HepG2 (cell line): Measurements from ENCODE around the gene MS4A15. TPM values are rescaled to one million over a fixed set of nuclear protein-coding genes. Genes with fewer than 3 reads are reported as not detected.

Experiments
- ATAC-seq: fragments of 200-7000 bp; cut with Tn5 transposase; 3 replicates; pipeline ENCODE4 v1.9.1; 2020; ENCODE audit warnings: mild to moderate bottlenecking, moderate library complexity
- BruUV-seq: library from RNA; stranded (reverse); fragments of 400-500 nt; replicated peaks from 2 replicates; lab custom pipeline; 2021; lab: Mats Ljungman, UMichigan
- CTCF ChIA-PET: fragments of 300-600 bp; formaldehyde crosslinking; extraction: SDS; loops from one replicate; lab custom pipeline; 2021; ENCODE audit warnings: low total read pairs, inconsistent platforms, low intra/inter-chr PET ratio; lab: Yijun Ruan, JAX
- POLR2A ChIA-PET: fragments of 350-600 bp; sonication (Branson Sonifier 250); formaldehyde crosslinking; loops from one replicate; lab custom pipeline; 2020; ENCODE audit warnings: antibody characterized with exemption, inconsistent platforms; lab: Yijun Ruan, JAX
- DNase-seq: peaks from one replicate; pipeline ENCODE4 v3.0.0-alpha.2; 2015; ENCODE audit warnings: low spot score
- FAIRE-seq: peaks from 3 replicates; lab custom pipeline; 2011; peaks lifted over from hg19 to GRCh38; lab: Jason Lieb, UNC
- H2AFZ ChIP-seq: one replicate; pipeline ENCODE4 v1.6.1; 2011; ENCODE audit warnings: low read length, inconsistent platforms
- H3K27ac ChIP-seq: fragments of 300-600 bp; 3 replicates; pipeline ENCODE4 v1.8.0; 2011; ENCODE audit warnings: mixed run types, mild to moderate bottlenecking, mixed read lengths, low read length, inconsistent platforms; ENCODE audit not compliant: insufficient read depth; ENCODE audit errors: extremely low read length
- H3K27me3 ChIP-seq, 2 experiments: fragments of 200-600 bp in 1 of 2; 2 replicates in 1 of 2; 3 replicates in 1 of 2; pipeline versions ENCODE4 v1.6.0 to v1.8.0; 2011; ENCODE audit warnings: low read length in 2 of 2, mild to moderate bottlenecking in 2 of 2, moderate library complexity in 2 of 2, inconsistent platforms in 1 of 2; ENCODE audit not compliant: insufficient read depth in 2 of 2, control insufficient read depth in 1 of 2
- H3K36me3 ChIP-seq, 2 experiments: fragments of 200-600 bp in 1 of 2; replicated peaks in 1 of 2; 2 replicates in 1 of 2; 3 replicates in 1 of 2; pipeline versions ENCODE4 v1.5.1 to v1.8.0; 2011; ENCODE audit warnings: low read length in 2 of 2, inconsistent platforms in 1 of 2; ENCODE audit not compliant: insufficient read depth in 2 of 2, control insufficient read depth in 1 of 2
- H3K4me1 ChIP-seq: 2 replicates; pipeline ENCODE4 v1.5.1; 2012; ENCODE audit warnings: low read length, inconsistent platforms; ENCODE audit not compliant: insufficient read depth
- H3K4me2 ChIP-seq: 2 replicates; pipeline ENCODE4 v1.6.0; 2011; ENCODE audit warnings: low read depth, low read length, inconsistent platforms
- H3K4me3 ChIP-seq, 3 experiments: fragments of 200-600 bp in 1 of 3; sonication (generic), shearing (Covaris generic) in 1 of 3; replicated peaks in 1 of 3; 2 replicates each; pipeline ENCODE4 v1.5.1; 2011 to 2016; ENCODE audit warnings: low read length in 3 of 3, inconsistent platforms in 2 of 3, low read depth in 2 of 3, mild to moderate bottlenecking in 2 of 3, control low read depth in 1 of 3, mixed read lengths in 1 of 3; ENCODE audit not compliant: insufficient read depth in 1 of 3
- H3K79me2 ChIP-seq: one replicate; pipeline ENCODE4 v1.6.1; 2011; ENCODE audit warnings: low read length, inconsistent platforms; ENCODE audit not compliant: insufficient read depth
- H3K9ac ChIP-seq: 2 replicates; pipeline ENCODE4 v1.6.0; 2011; ENCODE audit warnings: mild to moderate bottlenecking, low read depth, low read length, inconsistent platforms; ENCODE audit not compliant: insufficient read depth
- H3K9me3 ChIP-seq: 2 replicates; pipeline ENCODE4 v1.5.1; 2012; ENCODE audit warnings: mild to moderate bottlenecking, low read length
- H4K20me1 ChIP-seq: 2 replicates; pipeline ENCODE4 v1.6.0; 2011; ENCODE audit warnings: inconsistent platforms, mild to moderate bottlenecking, low read length, moderate library complexity; ENCODE audit not compliant: insufficient read depth
- ATF7 ChIP-seq, 2 experiments: fragments of 450-650 bp in 1 of 2; sonication (generic) in 1 of 2; formaldehyde crosslinking in 1 of 2; IDR thresholded peaks; 2 replicates each; pipeline versions ENCODE4 v1.4.0 to v1.6.1; 2016 to 2020; ENCODE audit warnings: antibody characterized with exemption in 1 of 2, mild to moderate bottlenecking in 1 of 2, missing genetic modification reagents in 1 of 2
- CREB1 ChIP-seq, 2 experiments: fragments of 450-650 bp in 1 of 2; IDR thresholded peaks; 2 replicates each; pipeline ENCODE4 v1.6.1; 2016 to 2017; ENCODE audit warnings: control low read depth in 1 of 2, mild to moderate bottlenecking in 1 of 2, missing compliant biosample characterization in 1 of 2, missing genetic modification characterization in 1 of 2
- IRX3 ChIP-seq: sonication (generic); formaldehyde crosslinking; IDR thresholded peaks from 2 replicates; pipeline ENCODE4 v1.8.1; 2023; ENCODE audit warnings: mild to moderate bottlenecking, low read depth, missing genetic modification reagents, borderline replicate concordance
- NAIF1 ChIP-seq: sonication (generic); formaldehyde crosslinking; IDR thresholded peaks from 2 replicates; pipeline ENCODE4 v1.5.0; 2020; ENCODE audit warnings: mild to moderate bottlenecking, missing genetic modification reagents, borderline replicate concordance
- PRMT3 ChIP-seq: sonication (generic); formaldehyde crosslinking; IDR thresholded peaks from 2 replicates; pipeline ENCODE4 v1.8.1; 2022; ENCODE audit warnings: low read depth, mild to moderate bottlenecking, moderate library complexity, missing genetic modification reagents, borderline replicate concordance
- TMF1 ChIP-seq: sonication (generic); formaldehyde crosslinking; IDR thresholded peaks from 2 replicates; pipeline ENCODE4 v1.8.1; 2022; ENCODE audit warnings: low read depth, missing genetic modification reagents
- TP53 ChIP-seq: sonication (generic); formaldehyde crosslinking; conservative IDR thresholded peaks from 2 replicates; pipeline ENCODE4 v1.4.0; 2020; ENCODE audit warnings: missing genetic modification reagents
- ZNF263 ChIP-seq: sonication (generic); formaldehyde crosslinking; IDR thresholded peaks from 2 replicates; pipeline ENCODE4 v1.4.0; 2020; ENCODE audit warnings: missing genetic modification reagents
- ZNF431 ChIP-seq: sonication (generic); formaldehyde crosslinking; IDR thresholded peaks from 2 replicates; pipeline ENCODE4 v1.9.0; 2022; ENCODE audit warnings: missing genetic modification reagents, low read depth, mild to moderate bottlenecking, borderline replicate concordance
- WGBS: methylation state at CpG from one replicate; pipeline ENCODE4 v1.1.6; 2017; ENCODE audit warnings: low lambda C conversion rate; 5-methylcytosine and 5-hydroxymethylcytosine counted together
- in situ Hi-C: cut with HindIII; loops from 2 replicates; pipeline ENCODE4 v1.10.0; 2017; ENCODE audit warnings: low pct_unique_long_range_greater_than_20kb; ENCODE audit not compliant: extremely low pct_ligation_motif_present
- intact Hi-C: fragments of 100-400 bp; cut with micrococcal nuclease; formaldehyde crosslinking; loops from one replicate; pipeline ENCODE4 v1.10.0; 2022; ENCODE audit not compliant: unreplicated experiment
- polyA plus RNA-seq, 8 experiments: library from polyadenylated mRNA; depleted of rRNA in 3 of 8; stranded (reverse) in 7 of 8; unstranded in 1 of 8; fragments of >200 nt; fragmentation: Illumina TruSeq in 4 of 8; extraction: Trizol in 4 of 8; gene quantifications; 2 replicates each; pipeline versions ENCODE4 v1.2.1 to v1.2.3, GENCODE V29; 2011 to 2016; ENCODE audit warnings: low read depth in 4 of 8, missing spikeins in 1 of 8, mixed read lengths in 1 of 8; ENCODE audit not compliant: insufficient read depth in 1 of 8
- total RNA-seq, 5 experiments: library from RNA; depleted of rRNA; stranded (reverse); fragments of >200 nt; fragmentation: Illumina TruSeq; extraction: Trizol; gene quantifications; 2 replicates each; pipeline ENCODE4 v1.2.3, GENCODE V29; 2016; ENCODE audit warnings: low read depth in 1 of 5
- TF ChIP-seq, protein P1 (sequence below): sonication (generic); formaldehyde crosslinking; IDR thresholded peaks from 2 replicates; pipeline ENCODE4 v1.5.0; 2020; ENCODE audit warnings: mild to moderate bottlenecking, missing genetic modification reagents, moderate library complexity
- TF ChIP-seq, protein P2 (sequence below): sonication (generic); formaldehyde crosslinking; IDR thresholded peaks from 2 replicates; pipeline ENCODE4 v1.5.1; 2020; ENCODE audit warnings: mild to moderate bottlenecking, moderate library complexity, missing genetic modification reagents
- TF ChIP-seq, protein P3 (sequence below): sonication (generic); formaldehyde crosslinking; IDR thresholded peaks from 2 replicates; pipeline ENCODE4 v1.4.0; 2020; ENCODE audit warnings: missing genetic modification reagents, borderline replicate concordance

MS4A15 gene
- total and polyA plus RNA-seq, 2 of the 13 experiments (the other 11 are each of a cell fraction or from before 2014, with no cell fraction given): not detected

DNA sequence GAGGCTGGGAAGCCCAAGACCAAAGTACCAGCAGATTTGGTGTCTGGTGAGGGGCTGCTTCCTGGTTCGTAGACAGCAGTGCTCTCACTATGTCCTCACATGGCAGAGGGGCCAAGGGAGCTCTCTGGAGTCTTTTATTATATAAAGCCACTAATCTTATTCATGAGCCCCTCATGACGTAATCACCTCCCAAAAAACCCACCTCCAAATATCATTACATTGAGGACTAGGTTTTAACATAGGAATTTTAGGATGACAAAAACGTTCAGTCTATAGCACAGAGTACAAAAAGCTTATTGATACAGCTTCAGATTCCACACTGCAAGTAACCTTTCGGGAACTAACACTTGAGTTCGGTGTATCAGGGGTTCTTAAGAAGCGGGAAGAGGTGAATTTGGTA is 36.2 kb upstream of the MS4A15 start:
- ChIA-PET POLR2A (no interaction called here), CTCF (no interaction called here)
- Histone ChIP-seq H3K27me3 (peaks cover 0 to 13% of the 10 kb centered on the region in 2 experiments; a peak in 2 of 5 replicates), H3K79me2 (no peaks in the 10 kb centered on the region), H3K9me3 (no peaks in the 10 kb centered on the region), H3K4me2 (no peak overlapping the region), H3K4me3 (no peak overlapping the region), H3K4me1 (no peaks in the 10 kb centered on the region), H3K27ac (no peak overlapping the region), H3K9ac (no peak overlapping the region), H2AFZ (no peak overlapping the region), H3K36me3 (no peaks in the 10 kb centered on the region), H4K20me1 (no peaks in the 10 kb centered on the region)
- ATAC-seq (no peak), FAIRE-seq (no peak), DNase-seq (no peak)
- intact Hi-C loops: no loop called here
- no TSS peak for BruUV-seq
- TF ChIP-seq ATF7 (IDR thresholded peaks at IDR 0.05): peak; percentile 84
- no peak for TF ChIP-seq ATF7 (CRISPR knock-in tag; IDR thresholded peaks at IDR 0.05)
- peak; percentile 65 for TF ChIP-seq CREB1 (IDR thresholded peaks at IDR 0.05)
- no peak for TF ChIP-seq CREB1 (CRISPR knock-in tag; IDR thresholded peaks at IDR 0.05)
- TF ChIP-seq TMF1 (CRISPR knock-in tag): no peak
- in situ Hi-C loops: no loop called here
- 5% methylated on average over 6 of the region's 6 CpGs for WGBS

DNA sequence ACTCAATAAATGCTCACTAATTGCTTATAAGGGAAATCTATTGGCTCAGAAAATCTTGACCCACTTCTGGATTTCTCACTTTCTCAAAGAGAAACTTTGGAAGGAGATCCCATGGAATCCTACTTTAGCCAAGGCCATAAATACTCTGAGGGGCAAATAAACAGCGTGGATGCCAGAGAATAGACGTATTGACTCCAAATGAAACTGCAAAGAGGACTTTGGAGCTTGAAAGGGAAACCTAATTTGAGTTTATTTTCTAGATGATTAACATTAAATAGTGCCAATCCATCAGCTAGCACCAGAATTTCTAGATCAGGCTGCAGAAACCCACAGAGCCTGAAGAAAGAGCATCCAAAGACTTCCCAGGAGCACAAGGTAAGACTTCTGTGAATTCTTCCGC is 32.2 kb upstream of the MS4A15 start, which contains the start of gene MS4A18:
Gene MS4A18, plus strand, starts transcription at position 301 of the 400 bp plus-strand sequence.
- H3K27me3 ChIP-seq: peaks cover 0 to 15% of the 10 kb centered on the region in 2 experiments; a peak in 2 of 5 replicates
- TF ChIP-seq IRX3 (no peak), TP53 (CRISPR knock-in tag) (no peak), PRMT3 (CRISPR knock-in tag) (no peak), ZNF263 (CRISPR knock-in tag) (no peak), NAIF1 (no peak), ZNF431 (CRISPR knock-in tag) (no peak)
- TF ChIP-seq, protein P1, sequence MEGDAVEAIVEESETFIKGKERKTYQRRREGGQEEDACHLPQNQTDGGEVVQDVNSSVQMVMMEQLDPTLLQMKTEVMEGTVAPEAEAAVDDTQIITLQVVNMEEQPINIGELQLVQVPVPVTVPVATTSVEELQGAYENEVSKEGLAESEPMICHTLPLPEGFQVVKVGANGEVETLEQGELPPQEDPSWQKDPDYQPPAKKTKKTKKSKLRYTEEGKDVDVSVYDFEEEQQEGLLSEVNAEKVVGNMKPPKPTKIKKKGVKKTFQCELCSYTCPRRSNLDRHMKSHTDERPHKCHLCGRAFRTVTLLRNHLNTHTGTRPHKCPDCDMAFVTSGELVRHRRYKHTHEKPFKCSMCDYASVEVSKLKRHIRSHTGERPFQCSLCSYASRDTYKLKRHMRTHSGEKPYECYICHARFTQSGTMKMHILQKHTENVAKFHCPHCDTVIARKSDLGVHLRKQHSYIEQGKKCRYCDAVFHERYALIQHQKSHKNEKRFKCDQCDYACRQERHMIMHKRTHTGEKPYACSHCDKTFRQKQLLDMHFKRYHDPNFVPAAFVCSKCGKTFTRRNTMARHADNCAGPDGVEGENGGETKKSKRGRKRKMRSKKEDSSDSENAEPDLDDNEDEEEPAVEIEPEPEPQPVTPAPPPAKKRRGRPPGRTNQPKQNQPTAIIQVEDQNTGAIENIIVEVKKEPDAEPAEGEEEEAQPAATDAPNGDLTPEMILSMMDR (CRISPR knock-in tag): no peak
- TF ChIP-seq, protein P2, sequence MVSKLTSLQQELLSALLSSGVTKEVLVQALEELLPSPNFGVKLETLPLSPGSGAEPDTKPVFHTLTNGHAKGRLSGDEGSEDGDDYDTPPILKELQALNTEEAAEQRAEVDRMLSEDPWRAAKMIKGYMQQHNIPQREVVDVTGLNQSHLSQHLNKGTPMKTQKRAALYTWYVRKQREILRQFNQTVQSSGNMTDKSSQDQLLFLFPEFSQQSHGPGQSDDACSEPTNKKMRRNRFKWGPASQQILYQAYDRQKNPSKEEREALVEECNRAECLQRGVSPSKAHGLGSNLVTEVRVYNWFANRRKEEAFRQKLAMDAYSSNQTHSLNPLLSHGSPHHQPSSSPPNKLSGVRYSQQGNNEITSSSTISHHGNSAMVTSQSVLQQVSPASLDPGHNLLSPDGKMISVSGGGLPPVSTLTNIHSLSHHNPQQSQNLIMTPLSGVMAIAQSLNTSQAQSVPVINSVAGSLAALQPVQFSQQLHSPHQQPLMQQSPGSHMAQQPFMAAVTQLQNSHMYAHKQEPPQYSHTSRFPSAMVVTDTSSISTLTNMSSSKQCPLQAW: no peak
- TF ChIP-seq, protein P3, sequence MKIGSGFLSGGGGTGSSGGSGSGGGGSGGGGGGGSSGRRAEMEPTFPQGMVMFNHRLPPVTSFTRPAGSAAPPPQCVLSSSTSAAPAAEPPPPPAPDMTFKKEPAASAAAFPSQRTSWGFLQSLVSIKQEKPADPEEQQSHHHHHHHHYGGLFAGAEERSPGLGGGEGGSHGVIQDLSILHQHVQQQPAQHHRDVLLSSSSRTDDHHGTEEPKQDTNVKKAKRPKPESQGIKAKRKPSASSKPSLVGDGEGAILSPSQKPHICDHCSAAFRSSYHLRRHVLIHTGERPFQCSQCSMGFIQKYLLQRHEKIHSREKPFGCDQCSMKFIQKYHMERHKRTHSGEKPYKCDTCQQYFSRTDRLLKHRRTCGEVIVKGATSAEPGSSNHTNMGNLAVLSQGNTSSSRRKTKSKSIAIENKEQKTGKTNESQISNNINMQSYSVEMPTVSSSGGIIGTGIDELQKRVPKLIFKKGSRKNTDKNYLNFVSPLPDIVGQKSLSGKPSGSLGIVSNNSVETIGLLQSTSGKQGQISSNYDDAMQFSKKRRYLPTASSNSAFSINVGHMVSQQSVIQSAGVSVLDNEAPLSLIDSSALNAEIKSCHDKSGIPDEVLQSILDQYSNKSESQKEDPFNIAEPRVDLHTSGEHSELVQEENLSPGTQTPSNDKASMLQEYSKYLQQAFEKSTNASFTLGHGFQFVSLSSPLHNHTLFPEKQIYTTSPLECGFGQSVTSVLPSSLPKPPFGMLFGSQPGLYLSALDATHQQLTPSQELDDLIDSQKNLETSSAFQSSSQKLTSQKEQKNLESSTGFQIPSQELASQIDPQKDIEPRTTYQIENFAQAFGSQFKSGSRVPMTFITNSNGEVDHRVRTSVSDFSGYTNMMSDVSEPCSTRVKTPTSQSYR: no peak

More for the DNA sequence above, 32.2 kb upstream of the MS4A15 start, which contains the start of gene MS4A18:
- no peak for FAIRE-seq
- BruUV-seq: no TSS peak
- ChIA-PET POLR2A (no interaction called here), CTCF (no interaction called here)
- no peak within 1 kb of the TSS for H3K9ac ChIP-seq
- no peaks in the 10 kb centered on the region for H3K36me3 ChIP-seq
- H2AFZ ChIP-seq: no peak within 1 kb of the TSS
- H3K79me2 ChIP-seq: no peaks in the 10 kb centered on the region
- H3K9me3 ChIP-seq: no peaks in the 10 kb centered on the region
- DNase-seq: no peak
- no peak within 1 kb of the TSS for H3K27ac ChIP-seq
- no peak within 1 kb of the TSS for H3K4me3 ChIP-seq
- WGBS: 34% methylated on average over 3 of the region's 3 CpGs
- H4K20me1 ChIP-seq: no peaks in the 10 kb centered on the region
- no peak within 1 kb of the TSS for H3K4me2 ChIP-seq
- intact Hi-C loops: no loop called here
- in situ Hi-C loops: no loop called here
- no peaks in the 10 kb centered on the region for H3K4me1 ChIP-seq
- ATAC-seq: no peak
